ENCODE measurements around the gene ATG2A. TPM values are rescaled to one million over a fixed set of nuclear protein-coding genes. Genes with fewer than 3 reads are reported as not detected.
A peak's percentile ranks its signal among the peaks of the same experiment; 100 is the strongest.

Gene ATG2A
- total and polyA plus RNA-seq, 9 of the 15 experiments (the other 6 are each of a cell fraction or from before 2014, with no cell fraction given), result 0.25 to 45.9 (median 5.2) TPM

DNA sequence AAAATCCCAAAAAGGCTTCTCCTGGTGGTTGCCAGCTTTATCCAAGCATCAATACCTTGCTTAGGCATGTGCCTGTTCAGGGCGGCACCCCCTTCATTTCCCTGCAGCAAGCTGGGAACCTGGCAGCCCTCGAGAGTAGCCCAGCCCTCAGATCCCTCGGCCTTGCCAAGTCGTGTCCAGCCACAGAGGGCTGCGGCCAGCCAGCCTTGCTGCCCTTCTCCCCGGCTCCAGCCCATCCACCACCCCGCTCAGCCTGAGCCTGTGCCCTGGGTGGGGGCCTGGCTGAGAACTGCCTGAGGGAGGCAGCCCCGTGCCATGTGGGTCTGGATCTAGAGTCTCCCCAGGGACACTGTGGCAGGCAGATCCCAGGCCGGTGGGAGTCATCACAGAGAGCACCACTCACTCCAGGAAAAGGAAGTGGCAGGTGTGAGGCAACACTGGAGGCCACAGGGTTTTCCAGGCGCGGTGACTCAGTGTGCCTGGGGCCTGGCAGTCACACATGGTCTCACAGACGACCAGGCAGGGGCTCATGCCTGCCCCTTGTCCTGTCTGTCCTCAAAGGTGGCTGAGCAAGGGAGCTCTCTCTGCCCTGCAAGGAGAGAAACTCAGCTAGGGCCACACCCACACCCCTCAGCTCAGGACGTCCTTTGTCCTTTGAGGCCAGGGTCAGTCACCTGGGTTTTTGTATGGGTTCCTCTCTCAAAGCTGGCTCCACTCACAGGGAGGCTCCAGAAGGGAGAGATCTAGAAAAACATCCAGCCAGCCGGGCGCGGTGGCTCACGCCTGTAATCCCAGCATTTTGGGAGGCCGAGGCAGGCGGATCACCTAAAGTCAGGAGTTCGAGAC, 60.4 kb downstream of the ATG2A start (continued):
- TF ChIP-seq, protein P1, sequence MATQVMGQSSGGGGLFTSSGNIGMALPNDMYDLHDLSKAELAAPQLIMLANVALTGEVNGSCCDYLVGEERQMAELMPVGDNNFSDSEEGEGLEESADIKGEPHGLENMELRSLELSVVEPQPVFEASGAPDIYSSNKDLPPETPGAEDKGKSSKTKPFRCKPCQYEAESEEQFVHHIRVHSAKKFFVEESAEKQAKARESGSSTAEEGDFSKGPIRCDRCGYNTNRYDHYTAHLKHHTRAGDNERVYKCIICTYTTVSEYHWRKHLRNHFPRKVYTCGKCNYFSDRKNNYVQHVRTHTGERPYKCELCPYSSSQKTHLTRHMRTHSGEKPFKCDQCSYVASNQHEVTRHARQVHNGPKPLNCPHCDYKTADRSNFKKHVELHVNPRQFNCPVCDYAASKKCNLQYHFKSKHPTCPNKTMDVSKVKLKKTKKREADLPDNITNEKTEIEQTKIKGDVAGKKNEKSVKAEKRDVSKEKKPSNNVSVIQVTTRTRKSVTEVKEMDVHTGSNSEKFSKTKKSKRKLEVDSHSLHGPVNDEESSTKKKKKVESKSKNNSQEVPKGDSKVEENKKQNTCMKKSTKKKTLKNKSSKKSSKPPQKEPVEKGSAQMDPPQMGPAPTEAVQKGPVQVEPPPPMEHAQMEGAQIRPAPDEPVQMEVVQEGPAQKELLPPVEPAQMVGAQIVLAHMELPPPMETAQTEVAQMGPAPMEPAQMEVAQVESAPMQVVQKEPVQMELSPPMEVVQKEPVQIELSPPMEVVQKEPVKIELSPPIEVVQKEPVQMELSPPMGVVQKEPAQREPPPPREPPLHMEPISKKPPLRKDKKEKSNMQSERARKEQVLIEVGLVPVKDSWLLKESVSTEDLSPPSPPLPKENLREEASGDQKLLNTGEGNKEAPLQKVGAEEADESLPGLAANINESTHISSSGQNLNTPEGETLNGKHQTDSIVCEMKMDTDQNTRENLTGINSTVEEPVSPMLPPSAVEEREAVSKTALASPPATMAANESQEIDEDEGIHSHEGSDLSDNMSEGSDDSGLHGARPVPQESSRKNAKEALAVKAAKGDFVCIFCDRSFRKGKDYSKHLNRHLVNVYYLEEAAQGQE (IDR thresholded peaks at IDR 0.05; ENCODE audit: borderline replicate concordance), result no peak
- TF ChIP-seq, protein P1 (CRISPR knock-in tag; IDR thresholded peaks at IDR 0.05; ENCODE audit: low read depth), result 0 out of 2 replicates have a peak, but pooled peaks have one; percentile 57
- TF ChIP-seq, protein P2, sequence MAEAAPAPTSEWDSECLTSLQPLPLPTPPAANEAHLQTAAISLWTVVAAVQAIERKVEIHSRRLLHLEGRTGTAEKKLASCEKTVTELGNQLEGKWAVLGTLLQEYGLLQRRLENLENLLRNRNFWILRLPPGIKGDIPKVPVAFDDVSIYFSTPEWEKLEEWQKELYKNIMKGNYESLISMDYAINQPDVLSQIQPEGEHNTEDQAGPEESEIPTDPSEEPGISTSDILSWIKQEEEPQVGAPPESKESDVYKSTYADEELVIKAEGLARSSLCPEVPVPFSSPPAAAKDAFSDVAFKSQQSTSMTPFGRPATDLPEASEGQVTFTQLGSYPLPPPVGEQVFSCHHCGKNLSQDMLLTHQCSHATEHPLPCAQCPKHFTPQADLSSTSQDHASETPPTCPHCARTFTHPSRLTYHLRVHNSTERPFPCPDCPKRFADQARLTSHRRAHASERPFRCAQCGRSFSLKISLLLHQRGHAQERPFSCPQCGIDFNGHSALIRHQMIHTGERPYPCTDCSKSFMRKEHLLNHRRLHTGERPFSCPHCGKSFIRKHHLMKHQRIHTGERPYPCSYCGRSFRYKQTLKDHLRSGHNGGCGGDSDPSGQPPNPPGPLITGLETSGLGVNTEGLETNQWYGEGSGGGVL (CRISPR knock-in tag; IDR thresholded peaks at IDR 0.05), result no peak
- TF ChIP-seq CREBBP (IDR thresholded peaks at IDR 0.05; ENCODE audit: low read depth, low read length) (no peak), ZBED1 (IDR thresholded peaks at IDR 0.05) (no peak), KLF6 (CRISPR knock-in tag; IDR thresholded peaks at IDR 0.05; ENCODE audit: borderline replicate concordance) (no peak)
- TF ChIP-seq, protein P3, sequence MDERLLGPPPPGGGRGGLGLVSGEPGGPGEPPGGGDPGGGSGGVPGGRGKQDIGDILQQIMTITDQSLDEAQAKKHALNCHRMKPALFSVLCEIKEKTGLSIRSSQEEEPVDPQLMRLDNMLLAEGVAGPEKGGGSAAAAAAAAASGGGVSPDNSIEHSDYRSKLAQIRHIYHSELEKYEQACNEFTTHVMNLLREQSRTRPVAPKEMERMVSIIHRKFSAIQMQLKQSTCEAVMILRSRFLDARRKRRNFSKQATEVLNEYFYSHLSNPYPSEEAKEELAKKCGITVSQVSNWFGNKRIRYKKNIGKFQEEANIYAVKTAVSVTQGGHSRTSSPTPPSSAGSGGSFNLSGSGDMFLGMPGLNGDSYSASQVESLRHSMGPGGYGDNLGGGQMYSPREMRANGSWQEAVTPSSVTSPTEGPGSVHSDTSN (CRISPR knock-in tag; IDR thresholded peaks at IDR 0.05; ENCODE audit: low read depth), result no peak
- TF ChIP-seq, protein P3 (tag; conservative IDR thresholded peaks at IDR 0.05; ENCODE audit: low read depth), result no peak
- TF ChIP-seq, protein P4, sequence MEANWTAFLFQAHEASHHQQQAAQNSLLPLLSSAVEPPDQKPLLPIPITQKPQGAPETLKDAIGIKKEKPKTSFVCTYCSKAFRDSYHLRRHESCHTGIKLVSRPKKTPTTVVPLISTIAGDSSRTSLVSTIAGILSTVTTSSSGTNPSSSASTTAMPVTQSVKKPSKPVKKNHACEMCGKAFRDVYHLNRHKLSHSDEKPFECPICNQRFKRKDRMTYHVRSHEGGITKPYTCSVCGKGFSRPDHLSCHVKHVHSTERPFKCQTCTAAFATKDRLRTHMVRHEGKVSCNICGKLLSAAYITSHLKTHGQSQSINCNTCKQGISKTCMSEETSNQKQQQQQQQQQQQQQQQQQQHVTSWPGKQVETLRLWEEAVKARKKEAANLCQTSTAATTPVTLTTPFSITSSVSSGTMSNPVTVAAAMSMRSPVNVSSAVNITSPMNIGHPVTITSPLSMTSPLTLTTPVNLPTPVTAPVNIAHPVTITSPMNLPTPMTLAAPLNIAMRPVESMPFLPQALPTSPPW (CRISPR knock-in tag; IDR thresholded peaks at IDR 0.05), result no peak
- TF ChIP-seq, protein P5, sequence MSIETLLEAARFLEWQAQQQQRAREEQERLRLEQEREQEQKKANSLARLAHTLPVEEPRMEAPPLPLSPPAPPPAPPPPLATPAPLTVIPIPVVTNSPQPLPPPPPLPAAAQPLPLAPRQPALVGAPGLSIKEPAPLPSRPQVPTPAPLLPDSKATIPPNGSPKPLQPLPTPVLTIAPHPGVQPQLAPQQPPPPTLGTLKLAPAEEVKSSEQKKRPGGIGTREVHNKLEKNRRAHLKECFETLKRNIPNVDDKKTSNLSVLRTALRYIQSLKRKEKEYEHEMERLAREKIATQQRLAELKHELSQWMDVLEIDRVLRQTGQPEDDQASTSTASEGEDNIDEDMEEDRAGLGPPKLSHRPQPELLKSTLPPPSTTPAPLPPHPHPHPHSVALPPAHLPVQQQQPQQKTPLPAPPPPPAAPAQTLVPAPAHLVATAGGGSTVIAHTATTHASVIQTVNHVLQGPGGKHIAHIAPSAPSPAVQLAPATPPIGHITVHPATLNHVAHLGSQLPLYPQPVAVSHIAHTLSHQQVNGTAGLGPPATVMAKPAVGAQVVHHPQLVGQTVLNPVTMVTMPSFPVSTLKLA (conservative IDR thresholded peaks at IDR 0.05), result no peak

All from K562 (cell line).